MM.1S (cell line): ENCODE measurements around the gene CCL5.
"Not testable (repeated sequence)": the region's sequence is repeated elsewhere in the genome, so short reads cannot be mapped to it uniquely, and the experiment has no call there.

Source experiments
- DNase-seq: peaks from one replicate; pipeline ENCODE4 v3.0.0-alpha.2; 2015
- H2AFZ ChIP-seq: fragments of 300-600 bp; sonication (generic); 2 replicates; pipeline ENCODE4 v1.6.0; 2016; ENCODE audit warnings: antibody characterized with exemption, low read length
- H3F3A ChIP-seq: fragments of 300-600 bp; sonication (generic); 2 replicates; pipeline ENCODE4 v1.6.1; 2016; ENCODE audit warnings: mild to moderate bottlenecking, antibody characterized with exemption, low read length, moderate library complexity, mixed read lengths; ENCODE audit not compliant: insufficient read depth
- H3K27ac ChIP-seq: fragments of 300-600 bp; sonication (generic); 2 replicates; pipeline ENCODE4 v1.5.1; 2016; ENCODE audit warnings: mild to moderate bottlenecking, low read length
- H3K27me3 ChIP-seq: fragments of 300-600 bp; sonication (generic); replicated peaks from 2 replicates; pipeline ENCODE4 v1.6.0; 2016; ENCODE audit warnings: low read length; ENCODE audit not compliant: insufficient read depth
- H3K36me3 ChIP-seq: fragments of 300-600 bp; sonication (generic); replicated peaks from 2 replicates; pipeline ENCODE4 v1.6.1; 2016; ENCODE audit warnings: mild to moderate bottlenecking, low read length, mixed read lengths; ENCODE audit not compliant: insufficient read depth
- H3K4me1 ChIP-seq: fragments of 300-600 bp; sonication (generic); 2 replicates; pipeline ENCODE4 v1.6.1; 2016; ENCODE audit warnings: low read length, mixed read lengths
- H3K4me2 ChIP-seq: fragments of 300-600 bp; sonication (generic); 2 replicates; pipeline ENCODE4 v1.6.0; 2016; ENCODE audit warnings: low read depth, low read length
- H3K4me3 ChIP-seq: fragments of 300-600 bp; sonication (generic); 2 replicates; pipeline ENCODE4 v1.5.1; 2016; ENCODE audit warnings: low read length, mixed read lengths
- H3K79me2 ChIP-seq: fragments of 300-600 bp; sonication (generic); 2 replicates; pipeline ENCODE4 v1.6.1; 2016; ENCODE audit warnings: mixed run types, low read length, mixed read lengths
- H3K9ac ChIP-seq: fragments of 300-600 bp; sonication (generic); 2 replicates; pipeline ENCODE4 v1.6.1; 2016; ENCODE audit warnings: low read length, mixed read lengths
- H3K9me2 ChIP-seq: fragments of 300-600 bp; sonication (generic); replicated peaks from 2 replicates; pipeline ENCODE4 v1.6.1; 2016; ENCODE audit warnings: mild to moderate bottlenecking, low read length, mixed read lengths; ENCODE audit not compliant: insufficient read depth
- H3K9me3 ChIP-seq: fragments of 300-600 bp; sonication (generic); replicated peaks from 2 replicates; pipeline ENCODE4 v1.6.1; 2016; ENCODE audit warnings: mild to moderate bottlenecking, low read length, mixed read lengths; ENCODE audit not compliant: insufficient read depth
- H4K20me1 ChIP-seq: fragments of 300-600 bp; sonication (generic); 2 replicates; pipeline ENCODE4 v1.6.1; 2016; ENCODE audit warnings: mild to moderate bottlenecking, low read length, moderate library complexity, mixed read lengths; ENCODE audit not compliant: insufficient read depth
- CTCF ChIP-seq: fragments of 300-600 bp; sonication (generic); IDR thresholded peaks from 2 replicates; pipeline ENCODE4 v1.5.1; 2016; ENCODE audit warnings: antibody characterized with exemption, low read length, mixed read lengths
- EZH2 ChIP-seq: fragments of 300-600 bp; sonication (generic); optimal IDR thresholded peaks from 2 replicates; pipeline ENCODE3; 2017; ENCODE audit warnings: low read depth, mild to moderate bottlenecking, antibody characterized with exemption, low read length, mixed read lengths
- EZH2phosphoT487 ChIP-seq: fragments of 300-600 bp; sonication (generic); IDR thresholded peaks from 2 replicates; pipeline ENCODE4 v1.6.1; 2018; ENCODE audit warnings: antibody characterized with exemption, low read length

CCL5 gene

GRCh38 chr17:35900708-35901480, 20.7 kb upstream of the CCL5 start:
- H3K4me1 ChIP-seq: no peaks in the 10 kb centered on the region
- no peaks in the 10 kb centered on the region for H3K27me3 ChIP-seq
- no peaks in the 10 kb centered on the region for H3F3A ChIP-seq
- H3K36me3 ChIP-seq: no peaks in the 10 kb centered on the region
- no peak for DNase-seq
- H3K27ac ChIP-seq: no peak overlapping the region
- H3K9ac ChIP-seq: no peak overlapping the region
- no peak overlapping the region for H3K4me2 ChIP-seq
- no peaks in the 10 kb centered on the region for H3K9me2 ChIP-seq
- no peak overlapping the region for H3K4me3 ChIP-seq
- no peaks in the 10 kb centered on the region for H3K9me3 ChIP-seq
- H2AFZ ChIP-seq: no peak overlapping the region
- no peak for TF ChIP-seq EZH2
- TF ChIP-seq CTCF: no peak
- no peak for TF ChIP-seq EZH2phosphoT487
- no peaks in the 10 kb centered on the region for H4K20me1 ChIP-seq
- H3K79me2 ChIP-seq: no peaks in the 10 kb centered on the region

- no peak for DNase-seq
- Histone ChIP-seq H3F3A (no peaks in the 10 kb centered on the region), H3K9me2 (no peaks in the 10 kb centered on the region), H3K79me2 (no peaks in the 10 kb centered on the region), H3K9me3 (no peaks in the 10 kb centered on the region), H3K9ac (no peak overlapping the region), H3K4me1 (no peaks in the 10 kb centered on the region), H3K27ac (no peak overlapping the region), H2AFZ (no peak overlapping the region), H3K36me3 (no peaks in the 10 kb centered on the region), H3K4me2 (no peak overlapping the region), H4K20me1 (no peaks in the 10 kb centered on the region), H3K27me3 (no peaks in the 10 kb centered on the region), H3K4me3 (no peak overlapping the region)
- TF ChIP-seq EZH2 (no peak), CTCF (no peak), EZH2phosphoT487 (no peak)
Measured at GRCh38 chr17:35900280-35900679, 20.1 kb upstream of the CCL5 start.

GRCh38 chr17:35898283-35899070, 18.3 kb upstream of the CCL5 start:
- no peaks in the 10 kb centered on the region for H3K36me3 ChIP-seq
- H3K4me3 ChIP-seq: no peak overlapping the region
- DNase-seq: no peak
- H3K27me3 ChIP-seq: no peaks in the 10 kb centered on the region
- no peaks in the 10 kb centered on the region for H3K9me2 ChIP-seq
- no peak overlapping the region for H3K27ac ChIP-seq
- H3K79me2 ChIP-seq: no peaks in the 10 kb centered on the region
- H3K9me3 ChIP-seq: no peaks in the 10 kb centered on the region
- H3K9ac ChIP-seq: no peak overlapping the region
- H3K4me1 ChIP-seq: no peaks in the 10 kb centered on the region
- H3F3A ChIP-seq: no peaks in the 10 kb centered on the region
- no peak overlapping the region for H3K4me2 ChIP-seq
- H4K20me1 ChIP-seq: no peaks in the 10 kb centered on the region
- no peak overlapping the region; the same call in 1 of the 2 replicates for H2AFZ ChIP-seq
- TF ChIP-seq EZH2phosphoT487 (no peak), EZH2 (no peak), CTCF (no peak)

- H4K20me1 ChIP-seq, H3K9me2 ChIP-seq, H3K36me3 ChIP-seq, H3K9me3 ChIP-seq, H3K27me3 ChIP-seq, H3K4me3 ChIP-seq, H3K4me2 ChIP-seq, H2AFZ ChIP-seq, H3K79me2 ChIP-seq, DNase-seq, H3F3A ChIP-seq, H3K4me1 ChIP-seq, H3K9ac ChIP-seq, H3K27ac ChIP-seq: not testable (repeated sequence)
Measured at GRCh38 chr17:35897772-35898171, 17.6 kb upstream of the CCL5 start.
